Colon (tissue), 2 donors: ENCODE measurements around the gene GNG2.

Experiments
- FAIRE-seq: peaks from 2 replicates; lab custom pipeline; 2012; peaks lifted over from hg19 to GRCh38; lab: Jason Lieb, UNC
- donor health status: control.
- donor health status: control.

The GNG2 gene

GRCh38 chr14:51856792-51857296 lies 3.6 kb upstream of the GNG2 start:
- no peak for FAIRE-seq

- no peak for FAIRE-seq
Observed at GRCh38 chr14:51859131-51859530, 1.3 kb upstream of the GNG2 start.

GRCh38 chr14:51860825-51861499 lies 550 bp downstream of the GNG2 start:
- FAIRE-seq: no peak

- no peak for FAIRE-seq
Observed at GRCh38 chr14:51862176-51862796, 1.9 kb downstream of the GNG2 start.

- FAIRE-seq: no peak
Observed at GRCh38 chr14:51862860-51863259, 2.4 kb downstream of the GNG2 start.

- FAIRE-seq: no peak
Observed at GRCh38 chr14:51865953-51866747, 5.7 kb downstream of the GNG2 start.

- FAIRE-seq: no peak
Observed at GRCh38 chr14:51867741-51868140, 7.3 kb downstream of the GNG2 start.

GRCh38 chr14:51868405-51868804 lies 8.0 kb downstream of the GNG2 start:
- FAIRE-seq: no peak

GRCh38 chr14:51869411-51870100 lies 9.1 kb downstream of the GNG2 start:
- FAIRE-seq: no peak

- FAIRE-seq: no peak
Observed at GRCh38 chr14:51870606-51871005, 10.2 kb downstream of the GNG2 start.

GRCh38 chr14:51871846-51872245 lies 11.4 kb downstream of the GNG2 start:
- no peak for FAIRE-seq

- FAIRE-seq: no peak
Observed at GRCh38 chr14:51872396-51872795, 12.0 kb downstream of the GNG2 start.

GRCh38 chr14:51873221-51873893 lies 12.9 kb downstream of the GNG2 start:
- no peak for FAIRE-seq

- no peak for FAIRE-seq
Observed at GRCh38 chr14:51877810-51878209, 17.4 kb downstream of the GNG2 start.

GRCh38 chr14:51879170-51879569 lies 18.8 kb downstream of the GNG2 start:
- FAIRE-seq: no peak

GRCh38 chr14:51880835-51881580 lies 20.6 kb downstream of the GNG2 start:
- no peak for FAIRE-seq

GRCh38 chr14:51881636-51882035 lies 21.2 kb downstream of the GNG2 start:
- no peak for FAIRE-seq

- FAIRE-seq: no peak
Observed at GRCh38 chr14:51883232-51883631, 22.8 kb downstream of the GNG2 start.

GRCh38 chr14:51884086-51884927 lies 23.9 kb downstream of the GNG2 start:
- no peak for FAIRE-seq

- FAIRE-seq: no peak
Observed at GRCh38 chr14:51889851-51890250, 29.4 kb downstream of the GNG2 start.
